WERI-Rb-1 (cell line): Measurements from ENCODE around the gene MRPL10.

Experiments
- DNase-seq: peaks from one replicate; pipeline ENCODE4 v3.0.0-alpha.2; 2020
- H3K27ac ChIP-seq: fragments of 250-450 bp; sonication (Bioruptor Pico); 2 replicates; pipeline ENCODE4 v1.5.1; 2020; ENCODE audit warnings: mild to moderate bottlenecking, moderate library complexity
- H3K27me3 ChIP-seq: fragments of 250-450 bp; sonication (Bioruptor Pico); 2 replicates; pipeline ENCODE4 v1.5.1; 2021; ENCODE audit warnings: mild to moderate bottlenecking, low read depth, moderate library complexity; ENCODE audit not compliant: insufficient read depth, severe bottlenecking
- H3K36me3 ChIP-seq: fragments of 250-450 bp; sonication (Bioruptor Pico); 2 replicates; pipeline ENCODE4 v1.5.1; 2020; ENCODE audit warnings: mild to moderate bottlenecking, moderate library complexity
- H3K4me3 ChIP-seq: 2 replicates; pipeline ENCODE4 v1.5.1; 2011; ENCODE audit warnings: low read depth, mild to moderate bottlenecking, control low read depth, low read length
- H3K9me3 ChIP-seq: fragments of 250-450 bp; sonication (Bioruptor Pico); 2 replicates; pipeline ENCODE4 v1.5.1; 2021; ENCODE audit warnings: mild to moderate bottlenecking, moderate library complexity; ENCODE audit not compliant: severe bottlenecking
- CTCF ChIP-seq: IDR thresholded peaks from 2 replicates; pipeline ENCODE4 v1.5.1; 2011; ENCODE audit warnings: low read depth, mild to moderate bottlenecking, control low read depth, inconsistent platforms, low read length

Gene MRPL10

DNA sequence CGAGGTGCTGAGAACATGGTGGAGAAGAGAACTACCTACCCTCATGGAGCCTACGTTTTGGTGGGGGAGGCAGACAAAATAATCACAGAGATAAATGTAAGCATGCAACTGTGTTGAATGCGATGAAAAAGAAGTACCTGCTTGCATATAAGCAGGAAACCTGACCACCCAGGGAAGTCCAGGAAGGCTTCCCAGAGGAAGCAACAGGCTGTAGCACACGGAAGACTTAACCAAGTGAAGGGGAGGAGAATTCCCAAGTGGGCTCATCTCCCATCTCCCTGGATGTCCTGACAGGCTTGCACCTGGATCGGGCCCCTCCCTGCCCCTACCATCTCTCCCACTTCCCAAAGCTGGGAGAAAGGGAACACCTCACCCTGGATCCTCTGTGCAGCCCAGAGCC is 7.7 kb upstream of the MRPL10 start:
- Histone ChIP-seq H3K9me3 (no peaks in the 10 kb centered on the region), H3K4me3 (no peak overlapping the region), H3K27ac (no peak overlapping the region), H3K36me3 (peaks cover 43% of the 10 kb centered on the region), H3K27me3 (no peaks in the 10 kb centered on the region)
- no peak for TF ChIP-seq CTCF
- DNase-seq, result no peak

DNA sequence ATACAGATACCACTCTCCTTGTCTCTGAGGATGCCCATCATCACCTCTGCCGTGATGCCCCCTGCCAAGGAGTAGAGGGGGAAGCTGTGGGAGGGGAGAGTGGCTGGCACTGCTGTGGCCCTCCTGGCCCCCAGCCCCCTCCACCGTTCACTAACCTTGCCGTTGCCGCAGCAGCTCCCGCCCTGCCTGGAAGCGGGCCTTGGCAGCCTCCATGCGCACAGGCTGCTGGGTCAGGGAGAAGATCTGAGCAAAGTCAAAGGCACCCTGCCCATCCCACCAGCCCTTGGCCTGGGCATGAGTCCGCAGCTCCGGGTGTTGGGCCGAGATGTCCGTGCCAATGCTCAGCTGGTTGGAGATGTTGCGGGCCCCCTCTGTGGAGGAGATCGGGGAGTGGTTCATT is 7.3 kb upstream of the MRPL10 start:
- Histone ChIP-seq H3K4me3 (no peak overlapping the region), H3K27ac (no peak overlapping the region), H3K36me3 (peaks cover 43% of the 10 kb centered on the region), H3K9me3 (no peaks in the 10 kb centered on the region), H3K27me3 (no peaks in the 10 kb centered on the region)
- no peak for TF ChIP-seq CTCF
- no peak for DNase-seq

DNA sequence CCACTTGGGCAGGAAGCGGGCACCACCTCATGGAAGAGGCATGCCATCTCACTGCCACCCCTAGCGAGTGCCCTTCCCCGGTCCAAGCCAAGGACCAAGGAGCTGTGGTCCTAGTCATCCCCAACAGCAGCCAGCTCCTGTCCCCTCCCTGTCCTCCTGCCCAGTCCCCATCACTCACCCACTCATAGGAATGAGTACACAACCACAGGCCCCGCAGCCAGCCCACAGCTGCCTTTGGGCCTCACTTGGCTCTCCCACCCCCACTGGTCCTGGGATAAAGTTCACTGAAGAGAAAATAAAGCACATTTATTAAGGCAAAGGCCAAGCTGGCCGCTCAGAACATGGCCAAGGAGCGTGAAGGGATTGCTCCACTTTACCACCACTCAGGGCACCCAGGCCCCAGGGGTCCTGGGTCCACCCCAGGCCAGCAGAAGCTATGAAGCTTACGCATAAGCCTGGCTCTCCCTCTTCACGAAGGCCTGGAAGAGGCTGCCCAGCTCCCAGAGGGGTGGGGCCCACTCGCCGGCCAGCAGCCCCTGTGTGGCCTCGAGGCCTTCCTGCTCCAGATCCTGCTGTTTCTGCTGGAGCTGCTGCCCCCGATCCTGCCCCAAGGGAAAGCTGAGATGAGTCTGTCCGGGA is 6.2 kb upstream of the MRPL10 start:
- Histone ChIP-seq H3K4me3 (no peak overlapping the region), H3K27ac (no peak overlapping the region), H3K27me3 (no peaks in the 10 kb centered on the region), H3K36me3 (peaks cover 43% of the 10 kb centered on the region), H3K9me3 (no peaks in the 10 kb centered on the region)
- no peak for TF ChIP-seq CTCF
- DNase-seq, result no peak

DNA sequence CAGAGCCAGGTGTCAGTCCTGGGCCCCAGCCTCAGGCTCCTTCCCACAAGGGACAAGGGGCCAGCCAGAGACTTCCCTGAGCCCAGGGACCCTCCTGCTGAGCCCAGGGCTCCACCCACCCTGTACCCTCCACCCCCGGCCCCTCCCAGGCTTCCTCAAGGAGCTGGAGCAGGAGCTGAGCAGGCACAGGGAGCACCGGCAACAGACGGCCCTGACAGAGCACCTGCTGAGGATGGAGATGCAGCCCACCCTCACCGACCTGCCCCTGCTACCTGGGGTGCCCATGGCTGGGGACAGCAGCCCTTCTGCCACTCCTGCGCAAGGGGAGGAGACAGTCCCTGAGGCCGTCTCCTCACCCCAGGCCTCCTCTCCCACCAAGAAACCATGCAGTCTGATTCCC is 5.3 kb upstream of the MRPL10 start:
- Histone ChIP-seq H3K27me3 (no peaks in the 10 kb centered on the region), H3K4me3 (no peak overlapping the region), H3K9me3 (no peaks in the 10 kb centered on the region), H3K36me3 (peaks cover 43% of the 10 kb centered on the region), H3K27ac (no peak overlapping the region)
- no peak for DNase-seq
- TF ChIP-seq CTCF, result no peak

DNA sequence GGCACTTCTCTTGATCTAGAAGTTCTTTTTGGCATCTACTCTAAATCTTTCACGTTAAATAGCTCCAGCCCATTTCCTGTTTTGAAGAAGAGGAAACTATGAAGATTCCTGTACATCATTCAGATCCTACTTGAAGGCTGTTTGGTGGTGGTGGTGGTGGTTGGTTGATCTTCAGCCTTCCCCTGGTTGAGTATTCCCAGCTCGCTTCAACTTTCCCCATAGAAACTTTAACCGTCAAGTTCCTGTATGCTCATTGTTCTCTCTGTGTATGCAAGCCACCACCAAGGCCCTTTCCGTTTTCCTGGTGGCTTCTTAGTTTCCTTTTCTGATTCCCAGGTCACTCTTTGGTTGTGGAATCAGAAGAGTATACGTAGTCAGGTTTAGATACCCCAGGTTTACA is 3.4 kb upstream of the MRPL10 start:
- TF ChIP-seq CTCF, result no peak
- Histone ChIP-seq H3K27ac (no peak overlapping the region), H3K27me3 (no peaks in the 10 kb centered on the region), H3K9me3 (no peaks in the 10 kb centered on the region), H3K4me3 (no peak overlapping the region), H3K36me3 (peaks cover 36% of the 10 kb centered on the region)
- DNase-seq, result no peak

- peak overlapping the region; percentile 5 for H3K27ac ChIP-seq
- H3K36me3 ChIP-seq, result peaks cover 26% of the 10 kb centered on the region
- no peaks in the 10 kb centered on the region for H3K9me3 ChIP-seq
- no peak for DNase-seq
- H3K27me3 ChIP-seq, result no peaks in the 10 kb centered on the region
- TF ChIP-seq CTCF, result no peak
- peak overlapping the region; percentile 78 for H3K4me3 ChIP-seq
Measured at GRCh38 chr17:47831934-47832327, 590 bp upstream of the MRPL10 start.
